DOHH2 (cell line): Measurements from ENCODE around the gene KCNJ13.

Experiments used
- H3F3A ChIP-seq: fragments of 200-600 bp; sonication (generic), shearing (Covaris generic); 2 replicates; pipeline ENCODE4 v1.6.0; 2016; ENCODE audit warnings: antibody characterized with exemption, mild to moderate bottlenecking; ENCODE audit not compliant: control insufficient read depth, insufficient read depth
- H3K27ac ChIP-seq: fragments of 200-600 bp; sonication (generic); 2 replicates; pipeline ENCODE4 v1.5.1; 2014; ENCODE audit warnings: low read depth, mild to moderate bottlenecking, low read length, moderate library complexity
- H3K27me3 ChIP-seq: fragments of 200-600 bp; sonication (generic); 2 replicates; pipeline ENCODE4 v1.6.1; 2014; ENCODE audit warnings: mild to moderate bottlenecking, low read length, mixed read lengths; ENCODE audit not compliant: control insufficient read depth
- H3K36me3 ChIP-seq: fragments of 200-600 bp; sonication (generic); 2 replicates; pipeline ENCODE4 v1.6.1; 2014; ENCODE audit warnings: mild to moderate bottlenecking, low read length, moderate library complexity, mixed read lengths; ENCODE audit not compliant: control insufficient read depth
- H3K4me1 ChIP-seq: fragments of 200-600 bp; sonication (generic); 2 replicates; pipeline ENCODE4 v1.6.1; 2014; ENCODE audit warnings: mild to moderate bottlenecking, low read length, mixed read lengths; ENCODE audit not compliant: control insufficient read depth
- H3K4me2 ChIP-seq: fragments of 200-600 bp; sonication (generic); 2 replicates; pipeline ENCODE4 v1.6.0; 2014; ENCODE audit warnings: mild to moderate bottlenecking, low read length, moderate library complexity
- H3K4me3 ChIP-seq: fragments of 200-600 bp; sonication (generic); 2 replicates; pipeline ENCODE4 v1.5.1; 2014; ENCODE audit warnings: mild to moderate bottlenecking, low read length, mixed read lengths
- H3K79me2 ChIP-seq: fragments of 200-600 bp; sonication (generic); 2 replicates; pipeline ENCODE4 v1.6.1; 2014; ENCODE audit warnings: mild to moderate bottlenecking, low read length, mixed read lengths; ENCODE audit not compliant: control insufficient read depth
- H3K9me2 ChIP-seq: fragments of 200-600 bp; sonication (generic); replicated peaks from 2 replicates; pipeline ENCODE4 v1.6.1; 2014; ENCODE audit warnings: mild to moderate bottlenecking, low read length, mixed read lengths; ENCODE audit not compliant: control insufficient read depth
- H3K9me3 ChIP-seq: fragments of 200-600 bp; sonication (generic); 2 replicates; pipeline ENCODE4 v1.6.1; 2014; ENCODE audit warnings: antibody characterized with exemption, low read length, mixed read lengths; ENCODE audit not compliant: control insufficient read depth, insufficient read depth
- H4K20me1 ChIP-seq: fragments of 200-600 bp; sonication (generic); 2 replicates; pipeline ENCODE4 v1.6.0; 2014; ENCODE audit warnings: low read depth, mild to moderate bottlenecking, antibody characterized with exemption, low read length, moderate library complexity; ENCODE audit not compliant: control insufficient read depth, insufficient read depth
- EZH2phosphoT487 ChIP-seq: fragments of 200-600 bp; sonication (generic); IDR thresholded peaks from 2 replicates; pipeline ENCODE4 v1.6.1; 2017; ENCODE audit warnings: borderline replicate concordance, mild to moderate bottlenecking, antibody characterized with exemption, low read length, moderate library complexity, mixed read lengths
- TF ChIP-seq, protein P1 (sequence below): fragments of 200-600 bp; sonication (generic); IDR thresholded peaks from one replicate; pipeline ENCODE4 v1.5.1; 2014; ENCODE audit warnings: antibody characterized with exemption, mild to moderate bottlenecking, low read depth, low read length; ENCODE audit not compliant: poor library complexity, severe bottlenecking

KCNJ13 gene

DNA sequence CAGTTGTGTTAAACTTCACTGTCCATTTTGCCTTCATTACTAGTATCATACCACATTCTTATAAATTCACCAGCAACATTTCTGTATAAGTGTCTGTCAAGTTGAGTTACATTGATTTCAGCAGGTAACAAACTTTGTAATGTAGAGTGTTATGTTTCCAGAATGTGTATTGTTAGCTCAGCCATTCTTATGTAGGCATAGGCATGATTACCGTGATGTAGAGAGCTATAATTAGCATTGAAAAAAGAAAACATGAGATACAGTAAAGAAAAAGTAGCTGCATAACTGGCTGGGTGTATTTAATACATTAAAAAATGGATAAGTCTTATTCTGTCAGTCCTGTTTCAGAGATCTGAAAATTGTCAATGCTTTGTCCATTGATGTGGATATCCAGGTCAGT, 8.5 kb downstream of the KCNJ13 start:
- Histone ChIP-seq H3K27ac (no peak overlapping the region), H3K79me2 (no peaks in the 10 kb centered on the region), H3K27me3 (no peaks in the 10 kb centered on the region), H3K4me2 (no peak overlapping the region), H3K9me2 (no peaks in the 10 kb centered on the region), H3K4me3 (no peak overlapping the region), H3K4me1 (peaks cover 27% of the 10 kb centered on the region), H3K9me3 (no peaks in the 10 kb centered on the region), H4K20me1 (peaks cover 3% of the 10 kb centered on the region; the same call in 1 of the 2 replicates), H3F3A (peaks cover 11% of the 10 kb centered on the region; the same call in 1 of the 2 replicates), H3K36me3 (peaks cover 59% of the 10 kb centered on the region)
- TF ChIP-seq, protein P1, sequence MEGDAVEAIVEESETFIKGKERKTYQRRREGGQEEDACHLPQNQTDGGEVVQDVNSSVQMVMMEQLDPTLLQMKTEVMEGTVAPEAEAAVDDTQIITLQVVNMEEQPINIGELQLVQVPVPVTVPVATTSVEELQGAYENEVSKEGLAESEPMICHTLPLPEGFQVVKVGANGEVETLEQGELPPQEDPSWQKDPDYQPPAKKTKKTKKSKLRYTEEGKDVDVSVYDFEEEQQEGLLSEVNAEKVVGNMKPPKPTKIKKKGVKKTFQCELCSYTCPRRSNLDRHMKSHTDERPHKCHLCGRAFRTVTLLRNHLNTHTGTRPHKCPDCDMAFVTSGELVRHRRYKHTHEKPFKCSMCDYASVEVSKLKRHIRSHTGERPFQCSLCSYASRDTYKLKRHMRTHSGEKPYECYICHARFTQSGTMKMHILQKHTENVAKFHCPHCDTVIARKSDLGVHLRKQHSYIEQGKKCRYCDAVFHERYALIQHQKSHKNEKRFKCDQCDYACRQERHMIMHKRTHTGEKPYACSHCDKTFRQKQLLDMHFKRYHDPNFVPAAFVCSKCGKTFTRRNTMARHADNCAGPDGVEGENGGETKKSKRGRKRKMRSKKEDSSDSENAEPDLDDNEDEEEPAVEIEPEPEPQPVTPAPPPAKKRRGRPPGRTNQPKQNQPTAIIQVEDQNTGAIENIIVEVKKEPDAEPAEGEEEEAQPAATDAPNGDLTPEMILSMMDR = no peak
- TF ChIP-seq EZH2phosphoT487 = no peak

DNA sequence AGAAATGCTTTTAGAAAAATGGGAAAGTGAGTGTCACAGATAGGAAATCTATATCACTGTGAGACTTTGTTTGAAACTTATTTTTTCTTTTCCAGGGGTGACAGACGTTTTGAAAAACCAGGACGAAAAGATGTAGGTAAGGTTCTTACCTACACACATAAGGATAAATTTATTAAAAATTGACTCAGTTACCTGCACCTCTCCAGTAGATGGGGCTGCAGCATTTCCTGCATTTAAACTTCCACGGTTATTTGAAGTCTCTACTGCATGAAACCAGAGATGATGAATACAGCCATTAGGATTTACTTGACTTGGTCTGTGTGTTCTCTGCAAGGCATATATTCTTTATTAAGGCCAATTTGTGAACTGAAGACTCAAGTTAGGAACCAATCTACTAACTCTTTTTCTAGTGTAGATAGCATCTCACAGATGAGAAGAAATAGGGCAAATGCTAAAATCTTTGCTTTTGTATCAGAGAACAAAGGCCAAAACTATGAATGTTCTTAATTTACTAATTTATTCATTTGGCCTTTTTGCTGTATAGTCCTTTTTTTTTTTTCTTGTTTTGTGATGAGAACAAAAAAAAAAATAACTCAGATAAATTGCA, 15.0 kb downstream of the KCNJ13 start:
- Histone ChIP-seq H3F3A (peaks cover 4% of the 10 kb centered on the region; the same call in 1 of the 2 replicates), H3K9me3 (no peaks in the 10 kb centered on the region), H4K20me1 (no peaks in the 10 kb centered on the region), H3K36me3 (peaks cover 55% of the 10 kb centered on the region), H3K4me3 (no peak overlapping the region), H3K4me2 (no peak overlapping the region), H3K4me1 (peaks cover 5% of the 10 kb centered on the region; the same call in 1 of the 2 replicates), H3K27me3 (no peaks in the 10 kb centered on the region), H3K9me2 (no peaks in the 10 kb centered on the region), H3K79me2 (no peaks in the 10 kb centered on the region), H3K27ac (no peak overlapping the region)
- TF ChIP-seq, protein P1 = peak; percentile 76
- TF ChIP-seq EZH2phosphoT487 = no peak

DNA sequence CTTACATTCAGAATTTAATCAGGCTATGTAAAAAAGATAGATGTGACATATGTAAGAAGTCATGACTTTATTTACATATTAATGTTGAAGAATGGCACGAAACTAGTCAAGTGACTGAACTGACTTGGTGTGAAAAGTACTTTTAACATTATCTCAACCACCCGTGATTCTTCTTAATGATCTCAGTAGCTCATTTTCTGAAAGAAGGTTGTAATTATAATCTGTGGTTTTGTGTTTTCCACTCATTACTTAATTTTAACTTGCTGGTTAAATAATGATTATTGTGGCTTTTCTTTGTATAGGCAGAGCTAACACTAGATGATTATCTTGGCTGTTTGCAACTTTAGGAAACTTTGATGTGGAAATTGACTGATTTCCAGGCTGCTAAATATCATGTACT, 18.5 kb downstream of the KCNJ13 start:
- Histone ChIP-seq H3K4me3 (no peak overlapping the region), H4K20me1 (no peaks in the 10 kb centered on the region), H3K79me2 (no peaks in the 10 kb centered on the region), H3K9me3 (no peaks in the 10 kb centered on the region), H3K27ac (no peak overlapping the region), H3F3A (peaks cover 4% of the 10 kb centered on the region; the same call in 1 of the 2 replicates), H3K36me3 (peaks cover 40% of the 10 kb centered on the region), H3K4me2 (no peak overlapping the region), H3K9me2 (no peaks in the 10 kb centered on the region), H3K4me1 (peaks cover 5% of the 10 kb centered on the region; the same call in 1 of the 2 replicates), H3K27me3 (no peaks in the 10 kb centered on the region)
- TF ChIP-seq, protein P1 = no peak
- no peak for TF ChIP-seq EZH2phosphoT487
